B cell (primary cell): Measurements from ENCODE around the gene GPR160. TPM values are rescaled to one million over a fixed set of nuclear protein-coding genes. Genes with fewer than 3 reads are reported as not detected.

Experiments
- ATAC-seq: fragments of 200-7000 bp; cut with Tn5 transposase; one replicate; pipeline ENCODE4 v1.10.0; 2021; ENCODE audit warnings: low read depth, mild to moderate bottlenecking, moderate number of reproducible peaks, moderate library complexity
- CTCF ChIA-PET: fragments of 350-600 bp; sonication (Branson Sonifier 250); formaldehyde crosslinking; loops from one replicate; lab custom pipeline; 2021; ENCODE audit warnings: antibody characterized with exemption, inconsistent platforms; lab: Charles Lee
- POLR2A ChIA-PET: fragments of 350-600 bp; sonication (Branson Sonifier 250); formaldehyde crosslinking; loops from one replicate; lab custom pipeline; 2021; ENCODE audit warnings: antibody characterized with exemption; lab: Charles Lee
- DNase-seq: peaks from one replicate; pipeline ENCODE4 v3.0.0; 2013
- H2AFZ ChIP-seq: 2 replicates; pipeline ENCODE4 v1.6.1; 2012; ENCODE audit warnings: mild to moderate bottlenecking, low read depth, low read length; ENCODE audit not compliant: insufficient read depth, poor library complexity, severe bottlenecking
- H3K27ac ChIP-seq, 2 donors: 1 replicate in 1 of 2; 2 replicates in 1 of 2; pipeline ENCODE4 v1.5.1; 2012 to 2013; ENCODE audit warnings: low read length in 2 of 2, mild to moderate bottlenecking in 2 of 2, moderate library complexity in 1 of 2
- H3K27me3 ChIP-seq, 4 experiments: fragments of 200-600 bp in 1 of 4; sonication (generic) in 1 of 4; replicated peaks in 1 of 4; 1 replicate in 2 of 4; 2 replicates in 2 of 4; pipeline versions ENCODE4 v1.6.1 to v1.7.0; 2013 to 2016; ENCODE audit warnings: low read length in 3 of 4, mild to moderate bottlenecking in 2 of 4, mixed read lengths in 1 of 4, moderate library complexity in 1 of 4; ENCODE audit not compliant: insufficient read depth in 4 of 4, control insufficient read depth in 3 of 4; ENCODE audit errors: control extremely low read depth in 1 of 4
- H3K36me3 ChIP-seq, 2 experiments: replicated peaks in 1 of 2; 1 replicate in 1 of 2; 2 replicates in 1 of 2; pipeline versions ENCODE4 v1.6.1 to v1.7.1; 2013; ENCODE audit warnings: low read length in 1 of 2; ENCODE audit not compliant: insufficient read depth in 2 of 2, control insufficient read depth in 1 of 2; ENCODE audit errors: control extremely low read depth in 1 of 2, extremely low read depth in 1 of 2
- H3K4me1 ChIP-seq, 2 donors: fragments of 200-600 bp in 1 of 2; sonication (generic) in 1 of 2; 1 replicate in 1 of 2; 2 replicates in 1 of 2; pipeline versions ENCODE4 v1.5.1 to v1.6.1; 2013 to 2017; ENCODE audit warnings: low read length in 2 of 2; ENCODE audit not compliant: control insufficient read depth in 2 of 2, insufficient read depth in 2 of 2
- H3K4me2 ChIP-seq: replicated peaks from 2 replicates; pipeline ENCODE3; 2012; ENCODE audit warnings: mild to moderate bottlenecking, low read depth, low read length; ENCODE audit not compliant: poor library complexity, severe bottlenecking
- H3K4me3 ChIP-seq, 5 experiments: fragments of 200-600 bp in 1 of 5; sonication (generic) in 1 of 5; 1 replicate in 3 of 5; 2 replicates in 2 of 5; pipeline versions ENCODE4 v1.5.1 to v1.7.0; 2011 to 2016; ENCODE audit warnings: low read length in 4 of 5, mild to moderate bottlenecking in 4 of 5, low read depth in 2 of 5, control low read depth in 1 of 5, moderate library complexity in 1 of 5; ENCODE audit not compliant: insufficient read depth in 1 of 5; ENCODE audit errors: control extremely low read depth in 1 of 5, extremely low read depth in 1 of 5
- H3K79me2 ChIP-seq: fragments of 200-600 bp; sonication (generic); one replicate; pipeline ENCODE4 v1.6.0; 2016; ENCODE audit warnings: low read length; ENCODE audit not compliant: control insufficient read depth, insufficient read depth
- H3K9ac ChIP-seq: fragments of 200-600 bp; sonication (generic); 2 replicates; pipeline ENCODE4 v1.6.1; 2017; ENCODE audit warnings: mild to moderate bottlenecking, low read length, moderate library complexity
- H3K9me3 ChIP-seq, 3 donors: one replicate each; pipeline versions ENCODE4 v1.6.1 to v1.7.1; 2013; ENCODE audit warnings: low read length in 2 of 3; ENCODE audit not compliant: control insufficient read depth in 2 of 3, insufficient read depth in 1 of 3; ENCODE audit errors: control extremely low read depth in 1 of 3
- H4K20me1 ChIP-seq: 2 replicates; pipeline ENCODE4 v1.6.0; 2012; ENCODE audit warnings: mild to moderate bottlenecking, low read length; ENCODE audit not compliant: insufficient read depth, control insufficient read depth, poor library complexity, severe bottlenecking
- H3K27ac Mint-ChIP-seq: one replicate; pipeline ENCODE4 v1.8.0; 2021; ENCODE audit warnings: mixed read lengths
- H3K27me3 Mint-ChIP-seq: one replicate; pipeline ENCODE4 v1.8.0; 2021; ENCODE audit warnings: mixed read lengths
- H3K4me1 Mint-ChIP-seq: one replicate; pipeline ENCODE4 v1.8.0; 2021; ENCODE audit warnings: mixed read lengths
- H3K4me3 Mint-ChIP-seq: one replicate; pipeline ENCODE4 v1.8.0; 2021; ENCODE audit warnings: mixed read lengths
- H3K9me3 Mint-ChIP-seq: one replicate; pipeline ENCODE4 v1.8.0; 2022; ENCODE audit warnings: mixed read lengths; ENCODE audit not compliant: insufficient read depth
- EZH2 ChIP-seq: IDR thresholded peaks from 2 replicates; pipeline ENCODE4 v1.6.1; 2012; ENCODE audit warnings: borderline replicate concordance, low read depth, mild to moderate bottlenecking, moderate library complexity, low read length; ENCODE audit not compliant: insufficient read depth, poor library complexity, severe bottlenecking
- WGBS: methylation state at CpG from one replicate; pipeline ENCODE4 v1.1.5; 2013; ENCODE audit warnings: missing lambda C conversion rate; ENCODE audit not compliant: insufficient coverage; 5-methylcytosine and 5-hydroxymethylcytosine counted together
- intact Hi-C: fragments of 100-400 bp; cut with micrococcal nuclease; formaldehyde crosslinking; loops from one replicate; pipeline ENCODE4 v1.10.0; 2022
- polyA plus RNA-seq: library from polyadenylated mRNA; depleted of rRNA; stranded (reverse); fragments of >200 nt; gene quantifications from 2 replicates; pipeline ENCODE4 v1.2.3, GENCODE V29; 2012
- total RNA-seq, 2 donors: library from RNA; stranded (reverse); fragments of 120-200 nt in 1 of 2; gene quantifications; 1 replicate in 1 of 2; 2 replicates in 1 of 2; pipeline versions ENCODE4 v1.2.3 to v1.2.4, GENCODE V29; 2013 to 2022
- TF ChIP-seq, protein P1 (sequence below): fragments of 200-600 bp; IDR thresholded peaks from one replicate; pipeline ENCODE4 v1.8.0; 2022; ENCODE audit warnings: antibody characterized with exemption, mild to moderate bottlenecking

GPR160 gene
- total and polyA plus RNA-seq, 2 donors (not counting 1 experiment from before 2014, with no cell fraction given), result 17.4 to 17.5 TPM

DNA sequence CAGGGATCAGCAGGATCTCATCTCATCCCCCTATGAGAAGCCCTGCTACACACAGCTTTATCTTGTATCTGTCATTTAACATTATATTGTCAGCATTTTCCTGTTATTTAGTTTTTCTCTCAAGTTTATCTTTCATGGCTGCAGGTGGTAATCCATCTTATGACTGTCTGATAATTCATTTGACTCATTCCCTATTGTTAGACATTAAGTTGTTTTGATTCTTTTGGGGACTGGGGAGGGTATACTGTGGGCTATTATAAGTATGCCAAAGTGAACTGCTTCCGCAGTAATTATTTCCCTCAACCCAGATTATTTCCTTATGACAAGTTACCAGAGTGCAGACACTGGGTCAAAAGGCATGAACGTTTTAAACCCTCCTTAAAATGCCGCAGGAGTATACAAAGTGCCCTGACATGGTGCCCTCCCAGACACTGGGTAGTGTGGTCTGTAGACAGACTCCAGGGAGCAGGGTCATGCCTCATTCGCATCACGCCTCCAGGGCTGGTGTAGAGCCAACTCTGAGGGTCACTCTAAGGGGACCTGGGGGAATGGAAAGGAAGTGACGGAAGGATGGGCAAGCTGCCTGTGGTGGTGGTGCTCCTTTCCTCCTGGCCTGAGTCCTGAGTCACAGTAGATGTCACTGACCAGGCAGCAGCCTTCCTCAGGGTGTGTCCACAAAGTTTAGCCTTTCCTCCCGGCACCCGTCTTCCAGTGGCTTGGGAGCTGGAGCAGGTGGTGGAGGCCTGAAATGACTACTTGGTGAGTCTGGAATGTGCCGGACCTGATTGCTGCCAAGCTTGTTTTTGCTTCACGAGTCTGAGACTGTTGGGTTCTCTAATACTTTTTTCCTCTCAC is 11.6 kb downstream of the GPR160 start:
- CTCF ChIA-PET, result interaction anchor here (0.9 kb wide), 1 partner anchor 9 kb away, joined by 4 read pairs; no protein-coding TSS in a partner anchor

DNA sequence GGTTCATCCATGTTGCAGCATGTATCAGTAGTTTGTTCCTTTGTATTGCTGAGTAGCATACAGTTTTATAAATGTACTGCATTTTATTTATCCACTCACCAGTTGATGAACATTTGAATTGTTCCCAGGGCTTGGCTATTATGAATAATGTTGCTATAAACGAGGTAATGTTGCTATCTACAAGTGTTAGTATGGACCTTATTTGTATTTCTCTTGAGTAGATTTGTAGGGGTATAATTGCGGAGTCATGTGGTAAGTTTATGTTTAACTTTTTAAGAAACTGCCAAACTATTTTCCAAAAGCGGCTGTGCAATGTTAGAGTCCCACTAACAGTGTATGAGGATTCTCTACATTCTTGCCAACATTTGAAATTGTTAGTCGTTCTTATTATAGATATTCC is 13.0 kb downstream of the GPR160 start:
- no CpG with 5 or more reads among the region's 4 CpGs for WGBS
- peaks cover 28% of the 10 kb centered on the region for H3K4me1 Mint-ChIP-seq
- H3K9me3 Mint-ChIP-seq, result no peaks in the 10 kb centered on the region
- ATAC-seq (no peak), DNase-seq (no peak)
- H3K4me3 Mint-ChIP-seq, result no peak overlapping the region
- ChIA-PET POLR2A (no interaction called here), CTCF (no interaction called here)
- H4K20me1 ChIP-seq, result no peaks in the 10 kb centered on the region
- peaks cover 7 to 15% of the 10 kb centered on the region in 2 donors for H3K4me1 ChIP-seq
- H3K4me2 ChIP-seq, result no peak overlapping the region
- H3K27me3 ChIP-seq, result no peaks in the 10 kb centered on the region
- no peaks in the 10 kb centered on the region for H3K27me3 Mint-ChIP-seq
- H3K36me3 ChIP-seq, result no peaks in the 10 kb centered on the region
- TF ChIP-seq, protein P1, sequence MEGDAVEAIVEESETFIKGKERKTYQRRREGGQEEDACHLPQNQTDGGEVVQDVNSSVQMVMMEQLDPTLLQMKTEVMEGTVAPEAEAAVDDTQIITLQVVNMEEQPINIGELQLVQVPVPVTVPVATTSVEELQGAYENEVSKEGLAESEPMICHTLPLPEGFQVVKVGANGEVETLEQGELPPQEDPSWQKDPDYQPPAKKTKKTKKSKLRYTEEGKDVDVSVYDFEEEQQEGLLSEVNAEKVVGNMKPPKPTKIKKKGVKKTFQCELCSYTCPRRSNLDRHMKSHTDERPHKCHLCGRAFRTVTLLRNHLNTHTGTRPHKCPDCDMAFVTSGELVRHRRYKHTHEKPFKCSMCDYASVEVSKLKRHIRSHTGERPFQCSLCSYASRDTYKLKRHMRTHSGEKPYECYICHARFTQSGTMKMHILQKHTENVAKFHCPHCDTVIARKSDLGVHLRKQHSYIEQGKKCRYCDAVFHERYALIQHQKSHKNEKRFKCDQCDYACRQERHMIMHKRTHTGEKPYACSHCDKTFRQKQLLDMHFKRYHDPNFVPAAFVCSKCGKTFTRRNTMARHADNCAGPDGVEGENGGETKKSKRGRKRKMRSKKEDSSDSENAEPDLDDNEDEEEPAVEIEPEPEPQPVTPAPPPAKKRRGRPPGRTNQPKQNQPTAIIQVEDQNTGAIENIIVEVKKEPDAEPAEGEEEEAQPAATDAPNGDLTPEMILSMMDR, result no peak
- TF ChIP-seq EZH2, result no peak
- H3K79me2 ChIP-seq, result peaks cover 97% of the 10 kb centered on the region
- H3K9ac ChIP-seq, result no peak overlapping the region
- no peak overlapping the region for H3K27ac Mint-ChIP-seq
- no peak overlapping the region for H3K4me3 ChIP-seq
- intact Hi-C loops, result no loop called here
- no peak overlapping the region for H3K27ac ChIP-seq
- H2AFZ ChIP-seq, result no peak overlapping the region
- no peaks in the 10 kb centered on the region for H3K9me3 ChIP-seq

More for the DNA sequence above, 11.6 kb downstream of the GPR160 start:
- Mint-ChIP-seq H3K27ac (no peak overlapping the region), H3K27me3 (no peaks in the 10 kb centered on the region), H3K4me1 (peaks cover 31% of the 10 kb centered on the region), H3K9me3 (no peaks in the 10 kb centered on the region), H3K4me3 (no peak overlapping the region)
- DNase-seq, result no peak
- no peak overlapping the region for H2AFZ ChIP-seq
- no peak overlapping the region for H3K27ac ChIP-seq
- 95% methylated on average over 7 of the region's 10 CpGs for WGBS
- H4K20me1 ChIP-seq, result no peaks in the 10 kb centered on the region
- peaks cover 87% of the 10 kb centered on the region for H3K79me2 ChIP-seq
- POLR2A ChIA-PET, result interaction anchor here (0.5 to 0.6 kb wide), 2 partner anchors 11 to 292 kb away, joined by 3 read pairs; no protein-coding TSS in a partner anchor
- TF ChIP-seq, protein P1, result no peak
- TF ChIP-seq EZH2, result no peak
- H3K36me3 ChIP-seq, result no peaks in the 10 kb centered on the region
- H3K9ac ChIP-seq, result no peak overlapping the region
- no peak for ATAC-seq
- H3K4me1 ChIP-seq, result peaks cover 19 to 24% of the 10 kb centered on the region in 2 donors
- no peak overlapping the region for H3K4me2 ChIP-seq
- intact Hi-C loops, result no loop called here
- no peaks in the 10 kb centered on the region for H3K27me3 ChIP-seq
- H3K4me3 ChIP-seq, result no peak overlapping the region
- no peaks in the 10 kb centered on the region for H3K9me3 ChIP-seq
